KMS-11 (cell line): ENCODE measurements around the gene PACSIN1.

Experiments used
- H2AFZ ChIP-seq: fragments of 200-600 bp; sonication (generic); 2 replicates; pipeline ENCODE4 v1.6.1; 2016; ENCODE audit warnings: antibody characterized with exemption, mixed run types, low read depth
- H3K27ac ChIP-seq: fragments of 200-600 bp; sonication (generic); 2 replicates; pipeline ENCODE4 v1.6.1; 2016; ENCODE audit warnings: mild to moderate bottlenecking, mixed run types
- H3K27me3 ChIP-seq: fragments of 200-600 bp; sonication (generic); 2 replicates; pipeline ENCODE4 v1.6.1; 2017; ENCODE audit warnings: mild to moderate bottlenecking, low read depth, mixed run types, moderate library complexity; ENCODE audit not compliant: insufficient read depth
- H3K36me3 ChIP-seq: fragments of 200-600 bp; sonication (generic); 2 replicates; pipeline ENCODE4 v1.6.1; 2017; ENCODE audit warnings: mild to moderate bottlenecking, mixed run types; ENCODE audit not compliant: insufficient read depth
- H3K4me1 ChIP-seq: fragments of 200-600 bp; sonication (generic); 2 replicates; pipeline ENCODE4 v1.6.1; 2016; ENCODE audit warnings: mild to moderate bottlenecking, low read depth, mixed run types; ENCODE audit not compliant: poor library complexity, severe bottlenecking
- H3K4me2 ChIP-seq: fragments of 200-600 bp; sonication (generic); 2 replicates; pipeline ENCODE4 v1.7.0; 2016; ENCODE audit warnings: mild to moderate bottlenecking, mixed run types
- H3K4me3 ChIP-seq: fragments of 200-600 bp; sonication (generic); IDR thresholded peaks from 2 replicates; pipeline ENCODE4 v1.6.1; 2017; ENCODE audit warnings: low read depth, low read length, mixed read lengths; ENCODE audit not compliant: insufficient read depth
- H3K79me2 ChIP-seq: fragments of 200-600 bp; sonication (generic); 2 replicates; pipeline ENCODE4 v1.6.1; 2016; ENCODE audit warnings: low read depth, mixed run types; ENCODE audit not compliant: insufficient read depth
- H3K9ac ChIP-seq: fragments of 200-600 bp; sonication (generic); 2 replicates; pipeline ENCODE4 v1.6.1; 2016; ENCODE audit warnings: mild to moderate bottlenecking, mixed run types
- H4K20me1 ChIP-seq: fragments of 200-600 bp; sonication (generic); 2 replicates; pipeline ENCODE4 v1.6.1; 2016; ENCODE audit warnings: mild to moderate bottlenecking, mixed run types; ENCODE audit not compliant: insufficient read depth
- CTCF ChIP-seq: fragments of 200-600 bp; sonication (generic); conservative IDR thresholded peaks from 2 replicates; pipeline ENCODE4 v1.6.1; 2017; ENCODE audit warnings: low read depth, mild to moderate bottlenecking, antibody characterized with exemption, low read length, moderate library complexity, mixed read lengths

PACSIN1 gene

DNA sequence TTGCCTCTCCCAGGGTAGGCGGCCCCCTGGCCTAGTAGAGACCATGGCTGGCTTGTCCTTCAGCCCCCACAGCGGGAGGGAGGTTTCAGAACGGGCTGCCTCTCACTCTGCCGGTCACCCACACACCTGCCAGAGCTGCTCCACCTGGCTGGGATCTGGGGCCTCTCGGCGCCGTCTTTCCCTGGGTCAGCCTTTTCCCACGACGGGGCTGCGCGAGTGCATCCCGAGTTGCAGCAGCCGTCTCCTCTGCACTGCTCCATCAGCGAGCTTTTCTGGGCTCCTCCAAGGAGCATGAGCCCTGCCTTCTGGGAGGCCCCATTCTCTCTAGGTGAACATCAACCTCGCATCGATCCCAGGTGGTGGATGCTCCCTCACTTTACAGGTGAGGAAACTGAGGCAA lies 106.1 kb downstream of the PACSIN1 start:
- no peaks in the 10 kb centered on the region for H3K4me1 ChIP-seq
- no peak overlapping the region for H3K4me2 ChIP-seq
- TF ChIP-seq CTCF: no peak
- no peaks in the 10 kb centered on the region for H3K79me2 ChIP-seq
- H3K27me3 ChIP-seq: no peaks in the 10 kb centered on the region
- no peak overlapping the region for H3K27ac ChIP-seq
- H2AFZ ChIP-seq: no peak overlapping the region
- H3K9ac ChIP-seq: no peak overlapping the region
- H3K4me3 ChIP-seq: no peak overlapping the region
- H4K20me1 ChIP-seq: no peaks in the 10 kb centered on the region
- H3K36me3 ChIP-seq: no peaks in the 10 kb centered on the region

DNA sequence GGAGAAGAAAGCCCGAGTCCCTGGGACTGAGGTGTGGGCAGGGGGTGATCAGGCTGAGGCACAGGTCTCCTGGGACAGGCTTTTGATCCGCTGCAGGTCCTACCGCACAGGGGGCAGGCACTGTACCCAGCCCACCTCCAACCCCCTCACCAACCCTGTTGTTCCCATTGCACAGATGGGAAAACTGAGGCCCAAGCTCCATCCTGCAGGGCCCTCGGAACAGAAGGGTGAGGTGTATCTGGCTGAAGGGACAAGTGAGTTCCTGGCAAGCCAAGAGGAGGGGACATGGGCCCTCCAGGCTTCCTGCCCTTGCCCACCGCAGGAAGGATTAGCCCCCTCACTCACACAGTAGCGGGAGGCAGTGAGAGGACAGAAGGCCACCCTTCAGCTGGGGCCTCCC lies 106.7 kb downstream of the PACSIN1 start:
- Histone ChIP-seq H3K36me3 (no peaks in the 10 kb centered on the region), H4K20me1 (no peaks in the 10 kb centered on the region), H3K4me3 (no peak overlapping the region), H3K79me2 (no peaks in the 10 kb centered on the region), H3K4me1 (no peaks in the 10 kb centered on the region), H2AFZ (no peak overlapping the region), H3K9ac (no peak overlapping the region), H3K27ac (no peak overlapping the region), H3K27me3 (no peaks in the 10 kb centered on the region), H3K4me2 (no peak overlapping the region)
- TF ChIP-seq CTCF: no peak

GRCh38 chr6:34573567-34574183 lies 107.8 kb downstream of the PACSIN1 start:
- H3K36me3 ChIP-seq: no peaks in the 10 kb centered on the region
- H3K4me3 ChIP-seq: no peak overlapping the region
- H3K4me1 ChIP-seq: no peaks in the 10 kb centered on the region
- H4K20me1 ChIP-seq: no peaks in the 10 kb centered on the region
- no peaks in the 10 kb centered on the region for H3K27me3 ChIP-seq
- no peak overlapping the region for H3K4me2 ChIP-seq
- TF ChIP-seq CTCF: no peak
- no peak overlapping the region for H2AFZ ChIP-seq
- H3K27ac ChIP-seq: no peak overlapping the region
- H3K9ac ChIP-seq: no peak overlapping the region
- H3K79me2 ChIP-seq: no peaks in the 10 kb centered on the region

DNA sequence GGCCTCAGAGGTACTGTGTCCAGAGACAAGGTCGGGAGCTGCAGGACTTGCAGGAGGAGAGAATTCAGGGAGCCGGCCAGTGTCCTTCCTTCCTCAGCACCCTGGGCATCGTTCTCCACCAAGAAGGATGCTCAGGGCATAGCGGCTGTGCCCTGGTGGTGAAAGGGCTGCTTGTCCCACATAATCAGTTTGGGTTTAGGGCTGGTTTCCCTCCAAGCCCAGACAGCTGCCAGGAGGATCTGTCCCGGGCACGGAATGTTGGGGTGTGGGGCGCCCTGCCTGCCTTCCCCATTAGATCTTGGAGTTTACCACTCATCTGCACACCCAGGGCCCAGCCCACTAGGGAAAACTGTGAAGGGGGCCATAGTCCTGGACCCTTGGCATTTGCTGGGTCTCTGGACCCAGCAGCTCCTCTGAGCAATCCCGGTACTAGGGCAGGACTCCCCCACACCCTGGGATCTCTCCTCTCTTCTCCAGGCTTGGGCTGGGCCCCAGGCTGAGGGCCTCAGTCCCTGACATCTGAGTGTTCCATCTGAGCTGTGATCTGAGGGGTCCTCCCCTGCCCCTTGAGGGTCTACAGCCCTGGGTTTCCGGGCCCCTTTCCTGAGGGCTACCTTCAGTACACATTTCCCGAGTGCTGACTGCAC lies 108.9 kb downstream of the PACSIN1 start:
- H3K79me2 ChIP-seq: no peaks in the 10 kb centered on the region
- no peak overlapping the region for H3K9ac ChIP-seq
- no peaks in the 10 kb centered on the region for H3K27me3 ChIP-seq
- no peaks in the 10 kb centered on the region for H3K36me3 ChIP-seq
- no peak overlapping the region for H2AFZ ChIP-seq
- H3K4me1 ChIP-seq: no peaks in the 10 kb centered on the region
- H3K4me2 ChIP-seq: no peak overlapping the region
- TF ChIP-seq CTCF: no peak
- no peak overlapping the region for H3K4me3 ChIP-seq
- H4K20me1 ChIP-seq: no peaks in the 10 kb centered on the region
- H3K27ac ChIP-seq: no peak overlapping the region
